Iris pigment epithelial cell (primary cell): ENCODE results near the gene ZNF444.

Experiments
- DNase-seq: peaks from one replicate; pipeline ENCODE4 v3.0.0-alpha.2; 2011; ENCODE audit warnings: low read depth

The ZNF444 gene

GRCh38 chr19:56107626-56108351, 33.3 kb upstream of the ZNF444 start:
- no peak for DNase-seq

- peak; percentile 40 for DNase-seq
Observed at GRCh38 chr19:56108447-56109195, 32.5 kb upstream of the ZNF444 start.

- peak; percentile 63 for DNase-seq
Observed at GRCh38 chr19:56109226-56109625, 31.9 kb upstream of the ZNF444 start.

GRCh38 chr19:56110515-56111448, 30.3 kb upstream of the ZNF444 start:
- peak; percentile 52 for DNase-seq

GRCh38 chr19:56111601-56112312, 29.3 kb upstream of the ZNF444 start:
- no peak for DNase-seq

GRCh38 chr19:56112313-56112709, 28.8 kb upstream of the ZNF444 start:
- DNase-seq: no peak

- no peak for DNase-seq
Observed at GRCh38 chr19:56113074-56113632, 27.9 kb upstream of the ZNF444 start.

GRCh38 chr19:56114051-56114777, 26.9 kb upstream of the ZNF444 start:
- DNase-seq: no peak

GRCh38 chr19:56114778-56115110, 26.3 kb upstream of the ZNF444 start:
- DNase-seq: no peak

GRCh38 chr19:56115490-56115889, 25.6 kb upstream of the ZNF444 start:
- DNase-seq: no peak

GRCh38 chr19:56116606-56117005, 24.5 kb upstream of the ZNF444 start:
- DNase-seq: no peak

- DNase-seq: no peak
Observed at GRCh38 chr19:56117376-56117884, 23.7 kb upstream of the ZNF444 start.

- no peak for DNase-seq
Observed at GRCh38 chr19:56117889-56118288, 23.2 kb upstream of the ZNF444 start.

GRCh38 chr19:56118666-56119581, 22.2 kb upstream of the ZNF444 start:
- DNase-seq: no peak

GRCh38 chr19:56119582-56119978, 21.5 kb upstream of the ZNF444 start:
- DNase-seq: peak; percentile 78

- peak; percentile 10 for DNase-seq
Observed at GRCh38 chr19:56120002-56120370, 21.1 kb upstream of the ZNF444 start.

GRCh38 chr19:56120371-56121179, 20.5 kb upstream of the ZNF444 start:
- peak; percentile 79 for DNase-seq
